H1 (cell line): Measurements from ENCODE around the gene TSEN54. TPM values are rescaled to one million over a fixed set of nuclear protein-coding genes. Genes with fewer than 3 reads are reported as not detected.

Experiments
- CTCF ChIA-PET: fragments of 300-600 bp; sonication (Branson Sonifier 250); formaldehyde crosslinking; loops from one replicate; lab custom pipeline; 2021; ENCODE audit not compliant: partially characterized antibody; lab: Charles Lee
- POLR2A ChIA-PET: fragments of 300-600 bp; sonication (Branson Sonifier 250); formaldehyde crosslinking; loops from one replicate; lab custom pipeline; 2021; ENCODE audit warnings: inconsistent platforms; ENCODE audit not compliant: partially characterized antibody; lab: Charles Lee
- DNase-seq, 2 experiments: peaks; one replicate each; pipeline versions ENCODE4 v3.0.0 to v3.0.0-alpha.2; 2010 to 2022; ENCODE audit warnings: low spot score in 2 of 2, low read depth in 1 of 2, mixed read lengths in 1 of 2
- FAIRE-seq: peaks from 2 replicates; lab custom pipeline; 2011; peaks lifted over from hg19 to GRCh38; lab: Jason Lieb, UNC
- H2AFZ ChIP-seq: 2 replicates; pipeline ENCODE4 v1.8.1; 2012; ENCODE audit warnings: low read length, inconsistent platforms
- H2AK5ac ChIP-seq: 2 replicates; pipeline ENCODE4 v1.6.1; 2013; ENCODE audit warnings: low read depth, low read length
- H2BK120ac ChIP-seq: replicated peaks from 2 replicates; pipeline ENCODE3; 2013; ENCODE audit warnings: low read depth, low read length, inconsistent platforms
- H2BK12ac ChIP-seq: 2 replicates; pipeline ENCODE4 v1.6.1; 2013; ENCODE audit warnings: low read depth, low read length
- H2BK15ac ChIP-seq: 2 replicates; pipeline ENCODE4 v1.6.1; 2013; ENCODE audit warnings: low read length
- H2BK20ac ChIP-seq: 2 replicates; pipeline ENCODE4 v1.6.1; 2013; ENCODE audit warnings: low read length
- H2BK5ac ChIP-seq: 2 replicates; pipeline ENCODE4 v1.6.1; 2013; ENCODE audit warnings: low read depth, low read length
- H3K14ac ChIP-seq: 2 replicates; pipeline ENCODE4 v1.6.1; 2013; ENCODE audit warnings: inconsistent platforms; ENCODE audit not compliant: insufficient read length
- H3K18ac ChIP-seq: 2 replicates; pipeline ENCODE4 v1.6.1; 2013; ENCODE audit warnings: low read length; ENCODE audit errors: extremely low read depth
- H3K23ac ChIP-seq: 2 replicates; pipeline ENCODE4 v1.6.1; 2013; ENCODE audit warnings: inconsistent platforms; ENCODE audit not compliant: insufficient read length
- H3K23me2 ChIP-seq: 2 replicates; pipeline ENCODE4 v1.6.1; 2013; ENCODE audit warnings: low read depth, low read length
- H3K27ac ChIP-seq: 2 replicates; pipeline ENCODE4 v1.6.1; 2011; ENCODE audit warnings: low read depth, low read length, inconsistent platforms
- H3K27me3 ChIP-seq, 4 experiments: replicated peaks in 1 of 4; 1 replicate in 1 of 4; 2 replicates in 3 of 4; pipeline versions ENCODE4 v1.6.1 to v1.8.1; 2011 to 2013; ENCODE audit warnings: low read length in 3 of 4, mild to moderate bottlenecking in 3 of 4, inconsistent platforms in 2 of 4, mixed read lengths in 2 of 4, moderate library complexity in 1 of 4; ENCODE audit not compliant: control insufficient read depth in 3 of 4, insufficient read depth in 3 of 4; ENCODE audit errors: extremely low read depth in 1 of 4
- H3K36me3 ChIP-seq, 4 experiments: 2 replicates each; pipeline versions ENCODE4 v1.6.1 to v1.8.1; 2011 to 2013; ENCODE audit warnings: mild to moderate bottlenecking in 4 of 4, low read length in 3 of 4, moderate library complexity in 2 of 4, control low read depth in 1 of 4, inconsistent platforms in 1 of 4; ENCODE audit not compliant: insufficient read depth in 4 of 4, control insufficient read depth in 2 of 4
- H3K4ac ChIP-seq: replicated peaks from 2 replicates; pipeline ENCODE3; 2013; ENCODE audit warnings: low read length, low read depth, mixed read lengths, inconsistent platforms; ENCODE audit not compliant: insufficient read length
- H3K4me1 ChIP-seq, 4 experiments: replicated peaks in 1 of 4; 1 replicate in 1 of 4; 2 replicates in 3 of 4; pipeline versions ENCODE4 v1.6.1 to v1.8.1; 2011 to 2013; ENCODE audit warnings: low read length in 3 of 4, inconsistent platforms in 2 of 4, mixed read lengths in 1 of 4; ENCODE audit not compliant: insufficient read depth in 4 of 4, control insufficient read depth in 3 of 4
- H3K4me2 ChIP-seq, 2 experiments: 2 replicates each; pipeline versions ENCODE4 v1.6.1 to v1.8.1; 2011 to 2013; ENCODE audit warnings: low read depth in 2 of 2, low read length in 2 of 2, control low read depth in 1 of 2, inconsistent platforms in 1 of 2, mild to moderate bottlenecking in 1 of 2; ENCODE audit not compliant: insufficient read depth in 1 of 2
- H3K4me3 ChIP-seq, 4 experiments: fragments of 200-600, 300-600 bp in 1 of 4; sonication (generic), shearing (Covaris generic), sonication (Bioruptor Twin) in 1 of 4; 2 replicates each; pipeline versions ENCODE4 v1.5.1 to v1.8.1; 2011 to 2016; ENCODE audit warnings: low read length in 4 of 4, low read depth in 3 of 4, control low read depth in 2 of 4, inconsistent platforms in 2 of 4, mild to moderate bottlenecking in 2 of 4, mixed read lengths in 1 of 4, moderate library complexity in 1 of 4; ENCODE audit not compliant: insufficient read depth in 2 of 4; ENCODE audit errors: extremely low read depth in 1 of 4
- H3K56ac ChIP-seq: replicated peaks from 2 replicates; pipeline ENCODE3; 2013; ENCODE audit warnings: low read depth, mild to moderate bottlenecking, mixed read lengths, low read length, inconsistent platforms; ENCODE audit not compliant: insufficient read length
- H3K79me1 ChIP-seq: 2 replicates; pipeline ENCODE4 v1.6.1; 2013; ENCODE audit warnings: low read depth, low read length, control low read depth
- H3K79me2 ChIP-seq, 2 experiments: 2 replicates each; pipeline versions ENCODE4 v1.6.1 to v1.8.1; 2012 to 2013; ENCODE audit warnings: low read length in 2 of 2, mild to moderate bottlenecking in 2 of 2, inconsistent platforms in 1 of 2; ENCODE audit not compliant: insufficient read depth in 2 of 2, control insufficient read depth in 1 of 2
- H3K9ac ChIP-seq, 4 experiments: replicated peaks in 1 of 4; 1 replicate in 1 of 4; 2 replicates in 3 of 4; pipeline versions ENCODE4 v1.6.1 to v1.8.1; 2011 to 2013; ENCODE audit warnings: low read depth in 3 of 4, low read length in 3 of 4, control low read depth in 2 of 4, mild to moderate bottlenecking in 2 of 4, moderate library complexity in 2 of 4, inconsistent platforms in 1 of 4; ENCODE audit errors: extremely low read depth in 1 of 4
- H3K9me3 ChIP-seq, 2 experiments: 2 replicates each; pipeline versions ENCODE4 v1.6.1 to v1.8.1; 2012 to 2013; ENCODE audit warnings: mild to moderate bottlenecking in 2 of 2, moderate library complexity in 2 of 2, control low read depth in 1 of 2, inconsistent platforms in 1 of 2, low read depth in 1 of 2, low read length in 1 of 2, mixed read lengths in 1 of 2; ENCODE audit not compliant: insufficient read depth in 2 of 2
- H4K20me1 ChIP-seq, 2 experiments: replicated peaks in 1 of 2; 2 replicates each; pipeline versions ENCODE3 to v1.8.1; 2011 to 2013; ENCODE audit warnings: inconsistent platforms in 2 of 2, low read length in 2 of 2, mild to moderate bottlenecking in 1 of 2; ENCODE audit not compliant: insufficient read depth in 2 of 2, control insufficient read depth in 1 of 2
- H4K5ac ChIP-seq: 2 replicates; pipeline ENCODE4 v1.6.1; 2013; ENCODE audit warnings: low read length, low read depth, mixed read lengths, inconsistent platforms; ENCODE audit not compliant: insufficient read length
- H4K8ac ChIP-seq: 2 replicates; pipeline ENCODE4 v1.8.0; 2013; ENCODE audit warnings: mild to moderate bottlenecking, moderate library complexity, low read length, inconsistent platforms; ENCODE audit not compliant: insufficient read depth; ENCODE audit errors: extremely low read depth
- H4K91ac ChIP-seq: replicated peaks from 2 replicates; pipeline ENCODE3; 2013; ENCODE audit warnings: low read length, mixed read lengths, inconsistent platforms; ENCODE audit not compliant: insufficient read length
- CEBPB ChIP-seq: IDR thresholded peaks from 2 replicates; pipeline ENCODE4 v1.6.1; 2012; ENCODE audit warnings: low read depth, low read length
- HDAC2 ChIP-seq, 2 experiments: fragments of 300-600 bp in 1 of 2; sonication (generic) in 1 of 2; IDR thresholded peaks; 2 replicates each; pipeline ENCODE4 v1.6.1; 2011 to 2012; ENCODE audit warnings: low read depth in 2 of 2, low read length in 2 of 2, mild to moderate bottlenecking in 2 of 2, moderate library complexity in 2 of 2, borderline replicate concordance in 1 of 2, inconsistent platforms in 1 of 2
- KDM1A ChIP-seq: fragments of 200-600, 300-600 bp; sonication (generic); IDR thresholded peaks from 2 replicates; pipeline ENCODE4 v1.7.1; 2016; ENCODE audit warnings: mild to moderate bottlenecking, low read length, borderline replicate concordance
- RAD21 ChIP-seq, 2 experiments: IDR thresholded peaks in 1 of 2; conservative IDR thresholded peaks in 1 of 2; 2 replicates each; pipeline ENCODE4 v1.6.1; 2011; ENCODE audit warnings: low read depth in 2 of 2, low read length in 2 of 2, improper control_type of control experiment in 1 of 2, inconsistent platforms in 1 of 2, mild to moderate bottlenecking in 1 of 2, moderate library complexity in 1 of 2
- RFX5 ChIP-seq: IDR thresholded peaks from 2 replicates; pipeline ENCODE4 v1.6.1; 2011; ENCODE audit warnings: low read depth, low read length, improper control_type of control experiment, borderline replicate concordance
- SAP30 ChIP-seq: fragments of 300-600 bp; sonication (generic); IDR thresholded peaks from 2 replicates; pipeline ENCODE4 v1.7.1; 2012; ENCODE audit warnings: low read length, moderate library complexity, mild to moderate bottlenecking, inconsistent platforms; ENCODE audit not compliant: insufficient read depth, insufficient replicate concordance
- SIX5 ChIP-seq: IDR thresholded peaks from 2 replicates; pipeline ENCODE4 v1.6.1; 2011; ENCODE audit warnings: mild to moderate bottlenecking, low read depth, low read length
- SP2 ChIP-seq: IDR thresholded peaks from 2 replicates; pipeline ENCODE4 v1.6.1; 2012; ENCODE audit warnings: mild to moderate bottlenecking, low read length, inconsistent platforms
- TAF7 ChIP-seq: optimal IDR thresholded peaks from 2 replicates; pipeline ENCODE3; 2011; ENCODE audit warnings: low read depth, mild to moderate bottlenecking, inconsistent platforms, low read length, moderate library complexity, borderline replicate concordance
- TBP ChIP-seq: IDR thresholded peaks from 2 replicates; pipeline ENCODE4 v1.6.1; 2011; ENCODE audit warnings: low read depth, low read length, improper control_type of control experiment
- USF2 ChIP-seq: IDR thresholded peaks from 2 replicates; pipeline ENCODE4 v1.6.1; 2011; ENCODE audit warnings: low read length, improper control_type of control experiment
- YY1 ChIP-seq: IDR thresholded peaks from 2 replicates; pipeline ENCODE4 v1.6.1; 2011; ENCODE audit warnings: low read depth, mild to moderate bottlenecking, low read length
- WGBS, 2 experiments: shearing (Covaris generic) in 1 of 2; methylation state at CpG; one replicate each; pipeline versions ENCODE4 v1.1.6 to v1.1.7; 2013 to 2015; ENCODE audit warnings: low lambda C conversion rate in 2 of 2, mixed read lengths in 2 of 2, inconsistent platforms in 1 of 2, low coverage in 1 of 2, missing lambda C conversion rate in 1 of 2; ENCODE audit not compliant: insufficient replicate concordance in 2 of 2, insufficient coverage in 1 of 2, insufficient read length in 1 of 2; ENCODE audit errors: extremely low coverage in 1 of 2, missing lambda C conversion rate in 1 of 2; 5-methylcytosine and 5-hydroxymethylcytosine counted together
- polyA plus RNA-seq, 7 experiments: library from polyadenylated mRNA; depleted of rRNA in 3 of 7; stranded (reverse) in 5 of 7; unstranded in 2 of 7; fragments of >200 nt in 5 of 7; fragments of 200-250 nt in 2 of 7; gene quantifications; 1 replicate in 5 of 7; 2 replicates in 1 of 7; 4 replicates in 1 of 7; pipeline versions ENCODE4 v1.2.1 to v1.2.3, GENCODE V29; 2011 to 2013; ENCODE audit warnings: missing spikeins in 2 of 7, mixed read lengths in 2 of 7
- total RNA-seq: library from RNA; stranded (reverse); fragmentation: NEBNext Ultra II Directional; extraction: Animal tissue kit (Norgen Biotek cat#: 25700); gene quantifications from 2 replicates; pipeline ENCODE4 v1.2.1, GENCODE V29; 2021

Gene TSEN54
- total and polyA plus RNA-seq, 2 of the 8 experiments (the other 6 are each of a cell fraction or from before 2014, with no cell fraction given): 43.6 to 60.3 TPM

DNA sequence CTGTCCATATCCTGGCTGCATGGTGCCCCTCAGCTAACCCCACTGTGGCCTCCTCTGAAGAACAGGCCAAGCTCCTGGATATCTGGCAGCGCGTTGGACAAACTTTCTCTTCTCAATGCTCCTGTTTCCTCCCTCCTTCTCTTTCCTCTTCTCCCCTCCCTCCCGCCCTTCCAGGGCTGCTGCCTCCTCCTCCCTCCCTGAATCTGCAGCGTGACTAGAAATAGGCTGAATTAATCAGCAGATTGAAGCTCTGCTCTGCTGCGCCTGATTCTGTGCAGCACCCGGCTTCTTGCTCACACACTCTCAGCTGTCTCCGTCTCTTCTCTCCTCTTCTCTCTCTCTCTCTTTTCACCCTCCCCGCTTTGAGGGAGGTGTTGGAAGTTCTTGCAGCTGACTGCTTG is 40.1 kb upstream of the TSEN54 start:
- no peak overlapping the region for H3K14ac ChIP-seq
- H3K23me2 ChIP-seq: no peaks in the 10 kb centered on the region
- no peak overlapping the region for H3K4me3 ChIP-seq
- H2BK12ac ChIP-seq: no peak overlapping the region
- no peak overlapping the region for H3K27ac ChIP-seq
- no peak overlapping the region for H2BK15ac ChIP-seq
- FAIRE-seq: no peak
- no peak overlapping the region for H2AK5ac ChIP-seq
- H2AFZ ChIP-seq: no peak overlapping the region
- no peaks in the 10 kb centered on the region for H3K27me3 ChIP-seq
- CTCF ChIA-PET: interaction anchor here (0.7 to 1.3 kb wide), 7 partner anchors 8 to 143 kb away, joined by 3 to 5 read pairs (median 3); no protein-coding TSS in a partner anchor
- no peaks in the 10 kb centered on the region for H3K79me1 ChIP-seq
- H3K56ac ChIP-seq: no peak overlapping the region
- H3K79me2 ChIP-seq: no peaks in the 10 kb centered on the region
- H4K5ac ChIP-seq: no peak overlapping the region
- no peak overlapping the region for H2BK5ac ChIP-seq
- H2BK120ac ChIP-seq: no peak overlapping the region
- no peak overlapping the region for H3K18ac ChIP-seq
- no peaks in the 10 kb centered on the region for H3K9me3 ChIP-seq
- no peak overlapping the region for H4K91ac ChIP-seq
- H3K23ac ChIP-seq: no peak overlapping the region
- H2BK20ac ChIP-seq: no peak overlapping the region
- H3K4ac ChIP-seq: no peak overlapping the region
- 100% methylated on average over 4 of the region's 8 CpGs; no CpG with 5 or more reads in 1 of the 2 experiments for WGBS, 2 experiments
- H3K4me1 ChIP-seq: peaks cover 0 to 7% (median under 1%) of the 10 kb centered on the region in 4 experiments; a peak in 4 of 7 replicates
- H3K9ac ChIP-seq: no peak overlapping the region
- no peaks in the 10 kb centered on the region for H4K20me1 ChIP-seq
- H3K4me2 ChIP-seq: no peak overlapping the region
- H3K36me3 ChIP-seq: peaks cover 0 to 10% (median 6%) of the 10 kb centered on the region in 4 experiments; a peak in 5 of 8 replicates
- POLR2A ChIA-PET: interaction anchor here (0.9 kb wide), 1 partner anchor 34 kb away, joined by 3 read pairs; no protein-coding TSS in a partner anchor
- no peak overlapping the region for H4K8ac ChIP-seq
- no peak for DNase-seq
- no peak for TF ChIP-seq TAF7
- TF ChIP-seq RFX5: no peak
- TF ChIP-seq USF2: no peak
- TF ChIP-seq CEBPB: no peak
- TF ChIP-seq YY1: no peak
- no peak for TF ChIP-seq TBP
- TF ChIP-seq KDM1A: no peak
- no peak for TF ChIP-seq SAP30
- TF ChIP-seq RAD21 (IDR thresholded peaks at IDR 0.05 in 1 of 2, conservative IDR thresholded peaks at IDR 0.05 in 1 of 2; ENCODE audit: low read depth in 2 of 2, low read length in 2 of 2): no peak
- TF ChIP-seq SIX5: no peak
- no peak for TF ChIP-seq HDAC2 (IDR thresholded peaks at IDR 0.05; ENCODE audit: borderline replicate concordance in 1 of 2, low read depth in 2 of 2, low read length in 2 of 2)
- TF ChIP-seq SP2: no peak
